Measurements from ENCODE around the gene SCEL. TPM values are rescaled to one million over a fixed set of nuclear protein-coding genes. Genes with fewer than 3 reads are reported as not detected.

SCEL gene
- total and polyA plus RNA-seq, 2 experiments from 2014 or later = not detected

DNA sequence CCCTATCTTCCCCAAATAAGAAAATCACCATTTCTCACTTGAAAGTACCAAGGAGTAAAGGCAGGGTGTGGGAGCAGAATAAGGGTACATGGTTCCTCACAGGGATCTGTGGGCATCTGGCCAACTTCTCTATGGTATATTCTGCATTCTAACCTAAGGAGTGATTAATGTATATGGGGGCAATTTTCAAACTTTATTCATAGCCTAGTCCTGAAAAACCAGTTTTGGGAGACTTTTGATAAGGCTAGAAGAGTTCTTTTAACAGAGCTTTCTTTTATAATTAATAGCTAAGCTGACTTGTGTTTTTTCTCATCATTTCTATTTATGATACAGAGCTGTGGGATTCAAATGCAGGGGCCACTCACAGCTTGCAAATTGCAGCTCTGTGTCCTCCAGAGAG lies 852 bp downstream of the SCEL start:
- H3K4me1 ChIP-seq (ENCODE audit: low read depth) = peaks cover 8% of the 10 kb centered on the region
- H3K9me3 ChIP-seq (ENCODE audit: low read depth) = no peaks in the 10 kb centered on the region
- H3K4me3 ChIP-seq = no peak overlapping the region
- no peaks in the 10 kb centered on the region for H3K36me3 ChIP-seq
- H3K27me3 ChIP-seq = peaks cover 3% of the 10 kb centered on the region
- H3K27ac ChIP-seq = no peak overlapping the region
- TF ChIP-seq, protein P1, sequence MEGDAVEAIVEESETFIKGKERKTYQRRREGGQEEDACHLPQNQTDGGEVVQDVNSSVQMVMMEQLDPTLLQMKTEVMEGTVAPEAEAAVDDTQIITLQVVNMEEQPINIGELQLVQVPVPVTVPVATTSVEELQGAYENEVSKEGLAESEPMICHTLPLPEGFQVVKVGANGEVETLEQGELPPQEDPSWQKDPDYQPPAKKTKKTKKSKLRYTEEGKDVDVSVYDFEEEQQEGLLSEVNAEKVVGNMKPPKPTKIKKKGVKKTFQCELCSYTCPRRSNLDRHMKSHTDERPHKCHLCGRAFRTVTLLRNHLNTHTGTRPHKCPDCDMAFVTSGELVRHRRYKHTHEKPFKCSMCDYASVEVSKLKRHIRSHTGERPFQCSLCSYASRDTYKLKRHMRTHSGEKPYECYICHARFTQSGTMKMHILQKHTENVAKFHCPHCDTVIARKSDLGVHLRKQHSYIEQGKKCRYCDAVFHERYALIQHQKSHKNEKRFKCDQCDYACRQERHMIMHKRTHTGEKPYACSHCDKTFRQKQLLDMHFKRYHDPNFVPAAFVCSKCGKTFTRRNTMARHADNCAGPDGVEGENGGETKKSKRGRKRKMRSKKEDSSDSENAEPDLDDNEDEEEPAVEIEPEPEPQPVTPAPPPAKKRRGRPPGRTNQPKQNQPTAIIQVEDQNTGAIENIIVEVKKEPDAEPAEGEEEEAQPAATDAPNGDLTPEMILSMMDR (IDR thresholded peaks at IDR 0.05; ENCODE audit: low read depth, low read length) = no peak
- no peak for DNase-seq (ENCODE audit: low read depth in 1 of 2, low spot score in 1 of 2)

DNA sequence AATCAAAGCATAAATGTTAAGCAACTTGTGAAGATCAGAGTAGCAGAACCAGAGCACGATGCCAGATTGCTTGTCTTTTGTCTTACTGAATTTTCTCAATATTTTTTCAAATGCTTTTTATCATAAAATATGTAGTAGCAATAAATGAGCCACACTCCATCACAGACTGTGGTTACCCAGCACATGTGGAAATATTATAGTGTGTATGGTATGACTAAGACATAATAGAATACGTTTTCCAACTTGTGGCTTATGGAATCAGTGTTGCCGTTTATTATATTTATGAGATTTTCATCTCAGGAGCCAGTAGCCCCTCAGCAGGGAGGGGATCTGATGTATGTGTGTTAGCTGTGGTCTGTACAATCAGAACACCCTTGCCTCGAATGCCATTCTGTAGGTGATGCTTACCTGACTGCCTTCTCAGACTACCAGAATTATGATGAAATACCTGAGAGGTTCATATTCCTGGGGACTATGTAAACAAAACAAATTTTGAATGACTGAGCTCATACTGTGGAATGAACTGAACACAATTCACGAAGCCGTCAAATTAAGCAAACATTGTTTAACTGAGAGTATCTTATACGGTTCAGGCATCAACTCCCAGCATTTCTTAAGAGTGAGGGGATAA lies 1.9 kb downstream of the SCEL start:
- no peak for DNase-seq (ENCODE audit: low read depth in 1 of 2, low spot score in 1 of 2)
- TF ChIP-seq, protein P1 (IDR thresholded peaks at IDR 0.05; ENCODE audit: low read depth, low read length) = no peak
- H3K27ac ChIP-seq = no peak overlapping the region
- H3K27me3 ChIP-seq = peaks cover 3% of the 10 kb centered on the region
- H3K36me3 ChIP-seq = no peaks in the 10 kb centered on the region
- no peak overlapping the region for H3K4me3 ChIP-seq
- H3K4me1 ChIP-seq (ENCODE audit: low read depth) = peaks cover 8% of the 10 kb centered on the region
- no peaks in the 10 kb centered on the region for H3K9me3 ChIP-seq (ENCODE audit: low read depth)

DNA sequence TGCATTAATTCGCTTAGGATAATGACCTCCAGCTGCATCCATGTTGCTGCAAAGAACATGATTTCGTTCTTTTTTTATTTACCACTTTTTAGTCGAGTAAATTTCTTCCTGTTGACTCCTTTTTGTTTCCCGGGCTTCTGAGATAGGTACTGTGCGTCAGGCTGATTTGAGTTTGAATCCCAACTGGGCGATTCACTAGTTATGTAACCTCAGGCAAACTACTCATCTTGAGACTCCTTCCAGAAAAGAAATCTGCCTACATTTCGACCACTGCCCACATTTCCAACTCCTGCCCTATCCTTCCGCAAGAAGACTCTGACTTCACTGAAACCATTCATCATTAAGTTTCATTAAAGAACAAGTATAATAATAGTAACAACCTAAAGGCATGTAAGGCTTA lies 8.2 kb downstream of the SCEL start:
- no peaks in the 10 kb centered on the region for H3K9me3 ChIP-seq (ENCODE audit: low read depth)
- no peaks in the 10 kb centered on the region for H3K27me3 ChIP-seq
- DNase-seq (ENCODE audit: low read depth in 1 of 2, low spot score in 1 of 2) = no peak
- H3K27ac ChIP-seq = no peak overlapping the region
- no peak overlapping the region for H3K4me3 ChIP-seq
- TF ChIP-seq, protein P1 (IDR thresholded peaks at IDR 0.05; ENCODE audit: low read depth, low read length) = no peak
- peaks cover 19% of the 10 kb centered on the region for H3K4me1 ChIP-seq (ENCODE audit: low read depth)
- H3K36me3 ChIP-seq = no peaks in the 10 kb centered on the region

DNA sequence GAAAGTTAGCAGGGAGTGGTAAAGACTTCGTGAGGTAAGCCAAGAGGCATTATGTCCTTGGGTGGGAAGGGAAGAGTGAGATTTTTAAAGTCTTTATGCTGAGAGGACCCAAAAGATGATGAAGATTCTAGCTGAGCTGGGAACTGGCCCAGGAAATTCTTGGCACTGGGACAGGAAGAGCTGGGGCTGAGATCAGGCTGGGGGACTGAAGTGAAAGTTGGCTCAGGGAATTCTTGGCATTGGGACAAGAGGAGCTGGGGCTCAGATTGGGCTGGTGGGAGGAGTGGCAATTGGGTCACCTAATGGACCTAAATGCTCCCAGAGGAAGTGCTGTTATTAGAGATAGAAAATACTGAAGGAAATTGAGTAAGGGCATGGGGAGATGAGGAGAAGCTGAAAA lies 8.8 kb downstream of the SCEL start:
- H3K4me1 ChIP-seq (ENCODE audit: low read depth) = peaks cover 19% of the 10 kb centered on the region
- H3K4me3 ChIP-seq = no peak overlapping the region
- H3K27ac ChIP-seq = no peak overlapping the region
- no peaks in the 10 kb centered on the region for H3K9me3 ChIP-seq (ENCODE audit: low read depth)
- H3K36me3 ChIP-seq = no peaks in the 10 kb centered on the region
- TF ChIP-seq, protein P1 (IDR thresholded peaks at IDR 0.05; ENCODE audit: low read depth, low read length) = no peak
- peak; percentile 14 to 85 for DNase-seq (ENCODE audit: low read depth in 1 of 2, low spot score in 1 of 2)
- H3K27me3 ChIP-seq = no peaks in the 10 kb centered on the region

DNA sequence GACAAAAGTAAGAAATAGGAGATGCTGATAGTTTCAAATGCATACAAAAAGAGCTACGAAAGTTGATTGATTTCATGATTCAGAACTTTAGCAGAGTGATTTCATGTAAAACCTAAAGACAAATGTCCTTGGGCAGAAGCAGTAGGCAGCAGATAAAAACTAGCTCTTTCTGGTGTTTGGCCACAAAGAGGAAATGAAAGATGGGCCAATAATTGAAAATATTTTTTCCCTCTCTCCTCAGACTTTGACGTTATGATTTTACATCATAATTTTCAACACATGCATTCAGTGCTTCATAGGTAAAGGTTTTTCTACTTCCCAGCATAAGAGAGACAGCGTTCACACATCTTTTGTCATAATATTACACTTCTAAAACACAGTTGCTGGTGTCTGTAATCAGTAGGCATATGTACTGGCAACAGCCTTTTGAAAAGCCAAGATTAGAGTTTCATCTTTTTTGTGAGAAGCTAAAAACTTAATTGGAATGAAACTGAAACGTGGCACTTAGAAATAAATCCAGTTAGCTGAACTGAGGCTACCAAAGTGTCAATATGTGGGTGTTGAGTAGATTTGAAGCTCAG lies 9.3 kb downstream of the SCEL start:
- H3K9me3 ChIP-seq (ENCODE audit: low read depth) = no peaks in the 10 kb centered on the region
- TF ChIP-seq, protein P1 (IDR thresholded peaks at IDR 0.05; ENCODE audit: low read depth, low read length) = no peak
- DNase-seq (ENCODE audit: low read depth in 1 of 2, low spot score in 1 of 2) = no peak

More for the DNA sequence above, 9.3 kb downstream of the SCEL start:
- H3K27ac ChIP-seq = no peak overlapping the region
- H3K4me1 ChIP-seq (ENCODE audit: low read depth) = peaks cover 19% of the 10 kb centered on the region
- H3K27me3 ChIP-seq = no peaks in the 10 kb centered on the region
- no peaks in the 10 kb centered on the region for H3K36me3 ChIP-seq
- H3K4me3 ChIP-seq = no peak overlapping the region
